ENCODE data around the gene PLD4. TPM values are rescaled to one million over a fixed set of nuclear protein-coding genes. Genes with fewer than 3 reads are reported as not detected.
"Not testable (repeated sequence)": the region's sequence is repeated elsewhere in the genome, so short reads cannot be mapped to it uniquely, and the experiment has no call there.

The PLD4 gene
- total RNA-seq, 1 experiment from 2014 or later, result 0.15 TPM

DNA sequence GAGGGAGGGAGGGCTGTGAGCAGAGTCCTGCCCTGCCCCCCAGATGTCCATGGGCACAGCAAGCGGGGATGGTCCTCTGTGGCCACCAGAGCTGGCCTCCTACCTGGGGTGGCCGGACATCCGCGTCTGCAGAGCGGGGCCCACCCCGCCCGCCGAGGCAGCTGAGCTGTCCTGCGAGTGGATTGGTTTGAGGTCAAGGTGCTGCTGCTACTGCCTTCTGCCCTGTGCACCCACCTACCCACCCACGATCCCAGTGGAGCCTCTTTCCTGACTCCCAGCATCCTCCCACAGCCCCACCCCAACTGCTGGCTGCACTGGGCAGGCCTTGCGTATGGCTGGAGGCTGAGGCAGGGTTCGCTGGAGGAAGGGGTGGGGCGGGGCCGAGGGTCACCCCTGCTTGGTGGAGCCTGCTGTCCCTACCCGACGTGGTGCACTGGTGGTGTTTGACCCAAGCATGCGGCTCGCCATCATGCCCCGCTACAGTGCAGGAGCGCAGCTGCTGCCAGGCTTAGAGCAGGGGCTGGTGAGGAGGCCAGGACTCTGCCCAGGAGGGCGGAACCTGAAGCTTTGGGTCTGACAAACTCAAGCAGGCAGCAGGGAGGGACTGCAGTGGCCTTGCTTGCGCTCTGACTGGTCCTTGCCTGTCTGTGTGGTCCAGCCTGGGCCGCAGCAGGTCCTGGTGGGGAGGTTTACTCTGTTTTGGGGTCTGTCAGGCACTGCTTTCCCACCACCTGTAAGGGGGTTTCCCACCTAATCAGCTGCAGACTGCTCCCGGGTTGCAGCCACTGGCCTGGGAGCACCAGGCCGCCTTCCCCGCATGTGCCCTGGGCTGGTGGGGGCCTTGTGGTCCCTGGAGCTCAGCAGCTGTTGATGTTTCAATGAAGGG, 35.9 kb upstream of the PLD4 start:
- no peak for TF ChIP-seq TCF7L2 (IDR thresholded peaks at IDR 0.05; ENCODE audit: low read depth, low read length)
- TF ChIP-seq, protein P1, sequence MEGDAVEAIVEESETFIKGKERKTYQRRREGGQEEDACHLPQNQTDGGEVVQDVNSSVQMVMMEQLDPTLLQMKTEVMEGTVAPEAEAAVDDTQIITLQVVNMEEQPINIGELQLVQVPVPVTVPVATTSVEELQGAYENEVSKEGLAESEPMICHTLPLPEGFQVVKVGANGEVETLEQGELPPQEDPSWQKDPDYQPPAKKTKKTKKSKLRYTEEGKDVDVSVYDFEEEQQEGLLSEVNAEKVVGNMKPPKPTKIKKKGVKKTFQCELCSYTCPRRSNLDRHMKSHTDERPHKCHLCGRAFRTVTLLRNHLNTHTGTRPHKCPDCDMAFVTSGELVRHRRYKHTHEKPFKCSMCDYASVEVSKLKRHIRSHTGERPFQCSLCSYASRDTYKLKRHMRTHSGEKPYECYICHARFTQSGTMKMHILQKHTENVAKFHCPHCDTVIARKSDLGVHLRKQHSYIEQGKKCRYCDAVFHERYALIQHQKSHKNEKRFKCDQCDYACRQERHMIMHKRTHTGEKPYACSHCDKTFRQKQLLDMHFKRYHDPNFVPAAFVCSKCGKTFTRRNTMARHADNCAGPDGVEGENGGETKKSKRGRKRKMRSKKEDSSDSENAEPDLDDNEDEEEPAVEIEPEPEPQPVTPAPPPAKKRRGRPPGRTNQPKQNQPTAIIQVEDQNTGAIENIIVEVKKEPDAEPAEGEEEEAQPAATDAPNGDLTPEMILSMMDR (IDR thresholded peaks at IDR 0.05), result no peak
- TF ChIP-seq POLR2AphosphoS5 (IDR thresholded peaks at IDR 0.05; ENCODE audit: low read depth, low read length), result no peak
- TF ChIP-seq SIN3A (IDR thresholded peaks at IDR 0.05; ENCODE audit: borderline replicate concordance, insufficient read depth, low read depth, low read length), result no peak
- ATAC-seq (no peak), DNase-seq (ENCODE audit: low read depth, low spot score) (no peak)
- H3K36me3 ChIP-seq (ENCODE audit: control insufficient read depth, insufficient read depth, low read length), result no peaks in the 10 kb centered on the region
- in situ Hi-C loops (cut with HindIII; ENCODE audit: low pct_unique_long_range_greater_than_20kb, low sequenced_read_pairs), result no loop called here
- no peaks in the 10 kb centered on the region for H3K27me3 ChIP-seq (ENCODE audit: control insufficient read depth, insufficient read depth, low read length)
- ChIA-PET POLR2A (interaction anchor here (0.9 kb wide), 1 partner anchor 118 kb away, joined by 3 read pairs; no protein-coding TSS in a partner anchor), CTCF (no interaction called here)
- BruUV-seq (replicated peaks), result no TSS peak
- H3K27ac ChIP-seq (ENCODE audit: low read length), result no peak overlapping the region
- intact Hi-C loops (cut with micrococcal nuclease; ENCODE audit: unreplicated experiment), result no loop called here
- no peaks in the 10 kb centered on the region for H3K4me1 ChIP-seq (ENCODE audit: control insufficient read depth, insufficient read depth, low read length)
- H3K4me3 ChIP-seq (ENCODE audit: low read depth in 2 of 2, low read length in 2 of 2), result no peak overlapping the region
- H3K9me3 ChIP-seq (ENCODE audit: control insufficient read depth, insufficient read depth, low read depth, low read length), result no peaks in the 10 kb centered on the region

DNA sequence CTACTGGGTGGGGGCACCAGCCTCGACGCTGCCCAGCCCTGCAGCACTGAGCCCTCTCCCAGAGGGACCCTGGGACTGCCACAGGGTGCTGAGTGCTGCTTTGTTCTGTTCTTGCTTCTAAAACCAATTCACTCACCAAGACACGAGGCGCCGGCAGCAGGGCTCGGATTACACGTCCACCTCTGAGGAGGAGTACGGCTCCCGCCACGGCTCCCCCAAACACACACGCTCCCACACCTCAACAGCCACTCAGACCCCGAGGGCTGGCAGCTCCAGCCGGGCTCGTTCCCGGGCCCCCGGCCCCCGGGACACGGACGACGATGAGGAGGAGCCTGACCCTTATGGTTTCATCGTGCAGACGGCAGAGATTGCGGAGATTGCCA, 35.3 kb upstream of the PLD4 start:
- TF ChIP-seq, protein P1 (IDR thresholded peaks at IDR 0.05), result no peak
- TF ChIP-seq, protein P2, sequence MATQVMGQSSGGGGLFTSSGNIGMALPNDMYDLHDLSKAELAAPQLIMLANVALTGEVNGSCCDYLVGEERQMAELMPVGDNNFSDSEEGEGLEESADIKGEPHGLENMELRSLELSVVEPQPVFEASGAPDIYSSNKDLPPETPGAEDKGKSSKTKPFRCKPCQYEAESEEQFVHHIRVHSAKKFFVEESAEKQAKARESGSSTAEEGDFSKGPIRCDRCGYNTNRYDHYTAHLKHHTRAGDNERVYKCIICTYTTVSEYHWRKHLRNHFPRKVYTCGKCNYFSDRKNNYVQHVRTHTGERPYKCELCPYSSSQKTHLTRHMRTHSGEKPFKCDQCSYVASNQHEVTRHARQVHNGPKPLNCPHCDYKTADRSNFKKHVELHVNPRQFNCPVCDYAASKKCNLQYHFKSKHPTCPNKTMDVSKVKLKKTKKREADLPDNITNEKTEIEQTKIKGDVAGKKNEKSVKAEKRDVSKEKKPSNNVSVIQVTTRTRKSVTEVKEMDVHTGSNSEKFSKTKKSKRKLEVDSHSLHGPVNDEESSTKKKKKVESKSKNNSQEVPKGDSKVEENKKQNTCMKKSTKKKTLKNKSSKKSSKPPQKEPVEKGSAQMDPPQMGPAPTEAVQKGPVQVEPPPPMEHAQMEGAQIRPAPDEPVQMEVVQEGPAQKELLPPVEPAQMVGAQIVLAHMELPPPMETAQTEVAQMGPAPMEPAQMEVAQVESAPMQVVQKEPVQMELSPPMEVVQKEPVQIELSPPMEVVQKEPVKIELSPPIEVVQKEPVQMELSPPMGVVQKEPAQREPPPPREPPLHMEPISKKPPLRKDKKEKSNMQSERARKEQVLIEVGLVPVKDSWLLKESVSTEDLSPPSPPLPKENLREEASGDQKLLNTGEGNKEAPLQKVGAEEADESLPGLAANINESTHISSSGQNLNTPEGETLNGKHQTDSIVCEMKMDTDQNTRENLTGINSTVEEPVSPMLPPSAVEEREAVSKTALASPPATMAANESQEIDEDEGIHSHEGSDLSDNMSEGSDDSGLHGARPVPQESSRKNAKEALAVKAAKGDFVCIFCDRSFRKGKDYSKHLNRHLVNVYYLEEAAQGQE (IDR thresholded peaks at IDR 0.05; ENCODE audit: insufficient read depth in 1 of 2, low read depth in 2 of 2, low read length in 1 of 2), result no peak
- no peak for TF ChIP-seq TCF7L2 (IDR thresholded peaks at IDR 0.05; ENCODE audit: low read depth, low read length)
- H3K27ac ChIP-seq (ENCODE audit: low read length), result no peak overlapping the region
- H3K4me1 ChIP-seq (ENCODE audit: control insufficient read depth, insufficient read depth, low read length), result no peaks in the 10 kb centered on the region
- intact Hi-C loops (cut with micrococcal nuclease; ENCODE audit: unreplicated experiment) (no loop called here), in situ Hi-C loops (cut with HindIII; ENCODE audit: low pct_unique_long_range_greater_than_20kb, low sequenced_read_pairs) (no loop called here)
- ChIA-PET POLR2A (no interaction called here), CTCF (no interaction called here)
- no peaks in the 10 kb centered on the region for H3K27me3 ChIP-seq (ENCODE audit: control insufficient read depth, insufficient read depth, low read length)
- H3K9me3 ChIP-seq (ENCODE audit: control insufficient read depth, insufficient read depth, low read depth, low read length), result no peaks in the 10 kb centered on the region
- H3K36me3 ChIP-seq (ENCODE audit: control insufficient read depth, insufficient read depth, low read length), result no peaks in the 10 kb centered on the region
- H3K4me3 ChIP-seq (ENCODE audit: low read depth in 2 of 2, low read length in 2 of 2), result no peak overlapping the region
- DNase-seq (ENCODE audit: low read depth, low spot score), result no peak
- BruUV-seq (replicated peaks), result no TSS peak
- ATAC-seq, result no peak

DNA sequence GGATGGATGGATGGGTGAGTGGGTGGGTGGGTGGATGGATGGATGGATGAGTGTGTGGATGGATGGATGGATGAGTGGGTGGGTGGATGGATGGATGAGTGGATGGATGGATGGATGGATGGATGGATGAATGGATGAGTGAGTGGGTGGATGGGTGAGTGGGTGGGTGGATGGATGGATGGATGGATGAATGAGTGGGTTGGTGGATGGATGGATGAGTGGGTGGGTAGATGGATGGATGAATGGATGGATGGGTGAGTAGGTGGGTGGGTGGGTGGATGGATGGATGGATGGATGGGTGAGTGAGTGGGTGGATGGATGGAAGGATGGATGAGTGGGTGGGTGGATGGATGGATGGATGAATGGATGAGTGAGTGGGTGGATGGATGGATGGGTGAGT, 34.4 kb upstream of the PLD4 start:
- DNase-seq (ENCODE audit: low read depth, low spot score); H3K4me3 ChIP-seq (ENCODE audit: low read depth in 2 of 2, low read length in 2 of 2); ATAC-seq; CTCF ChIA-PET; H3K9me3 ChIP-seq (ENCODE audit: control insufficient read depth, insufficient read depth, low read depth, low read length); H3K27me3 ChIP-seq (ENCODE audit: control insufficient read depth, insufficient read depth, low read length); in situ Hi-C loops (cut with HindIII; ENCODE audit: low pct_unique_long_range_greater_than_20kb, low sequenced_read_pairs); H3K36me3 ChIP-seq (ENCODE audit: control insufficient read depth, insufficient read depth, low read length); POLR2A ChIA-PET; H3K27ac ChIP-seq (ENCODE audit: low read length); H3K4me1 ChIP-seq (ENCODE audit: control insufficient read depth, insufficient read depth, low read length); BruUV-seq (replicated peaks); intact Hi-C loops (cut with micrococcal nuclease; ENCODE audit: unreplicated experiment): not testable (repeated sequence)
